CD14-positive monocyte (primary cell): ENCODE measurements around the gene SLC26A1. TPM values are rescaled to one million over a fixed set of nuclear protein-coding genes. Genes with fewer than 3 reads are reported as not detected.

Source experiments
- DNase-seq, 3 donors: peaks; one replicate each; pipeline ENCODE4 v3.0.0-alpha.2; 2011 to 2022
- H2AFZ ChIP-seq: 2 replicates; pipeline ENCODE4 v1.6.0; 2012; ENCODE audit warnings: mild to moderate bottlenecking, low read depth, low read length, inconsistent platforms; ENCODE audit not compliant: insufficient read depth, poor library complexity, severe bottlenecking
- H3K27ac ChIP-seq, 2 donors: 1 replicate in 1 of 2; 2 replicates in 1 of 2; pipeline ENCODE4 v1.5.1; 2012 to 2013; ENCODE audit warnings: low read length in 2 of 2, control low read depth in 1 of 2, inconsistent platforms in 1 of 2, low read depth in 1 of 2, mild to moderate bottlenecking in 1 of 2
- H3K27me3 ChIP-seq, 2 donors: one replicate each; pipeline versions ENCODE4 v1.6.0 to v1.6.1; 2011 to 2013; ENCODE audit warnings: low read length in 2 of 2; ENCODE audit not compliant: control insufficient read depth in 2 of 2, insufficient read depth in 2 of 2
- H3K36me3 ChIP-seq, 2 donors: replicated peaks in 1 of 2; 1 replicate in 1 of 2; 2 replicates in 1 of 2; pipeline versions ENCODE4 v1.5.1 to v1.6.1; 2012 to 2013; ENCODE audit warnings: low read length in 2 of 2, control low read depth in 1 of 2, inconsistent platforms in 1 of 2, mild to moderate bottlenecking in 1 of 2; ENCODE audit not compliant: insufficient read depth in 2 of 2, control insufficient read depth in 1 of 2
- H3K4me1 ChIP-seq, 2 donors: 1 replicate in 1 of 2; 2 replicates in 1 of 2; pipeline versions ENCODE4 v1.5.1 to v1.6.1; 2012 to 2013; ENCODE audit warnings: low read length in 2 of 2, control low read depth in 1 of 2, inconsistent platforms in 1 of 2, mild to moderate bottlenecking in 1 of 2, moderate library complexity in 1 of 2; ENCODE audit not compliant: insufficient read depth in 2 of 2, control insufficient read depth in 1 of 2
- H3K4me2 ChIP-seq: replicated peaks from 2 replicates; pipeline ENCODE3; 2012; ENCODE audit warnings: low read length, moderate library complexity, mild to moderate bottlenecking; ENCODE audit not compliant: poor library complexity, severe bottlenecking; ENCODE audit errors: extremely low read depth
- H3K4me3 ChIP-seq, 3 experiments: fragments of 200-600 bp in 1 of 3; sonication (generic) in 1 of 3; replicated peaks in 1 of 3; 1 replicate in 2 of 3; 2 replicates in 1 of 3; pipeline ENCODE4 v1.5.1; 2011 to 2013; ENCODE audit warnings: low read length in 3 of 3, mild to moderate bottlenecking in 3 of 3, control low read depth in 2 of 3, low read depth in 2 of 3, inconsistent platforms in 1 of 3, moderate library complexity in 1 of 3
- H3K79me2 ChIP-seq: 2 replicates; pipeline ENCODE4 v1.6.0; 2012; ENCODE audit warnings: mild to moderate bottlenecking, control low read depth, inconsistent platforms, low read length, moderate library complexity; ENCODE audit not compliant: insufficient read depth
- H3K9ac ChIP-seq: 2 replicates; pipeline ENCODE4 v1.6.0; 2017; ENCODE audit warnings: low read length, mild to moderate bottlenecking; ENCODE audit not compliant: insufficient read depth, poor library complexity, severe bottlenecking
- H3K9me3 ChIP-seq, 2 donors: replicated peaks in 1 of 2; 1 replicate in 1 of 2; 2 replicates in 1 of 2; pipeline versions ENCODE4 v1.5.1 to v1.6.1; 2012 to 2013; ENCODE audit warnings: low read length in 2 of 2, control low read depth in 1 of 2; ENCODE audit not compliant: control insufficient read depth in 1 of 2, insufficient read depth in 1 of 2
- H4K20me1 ChIP-seq: 2 replicates; pipeline ENCODE4 v1.6.0; 2012; ENCODE audit warnings: mild to moderate bottlenecking, low read length, control low read depth, moderate library complexity; ENCODE audit not compliant: insufficient read depth
- H3K27ac Mint-ChIP-seq, 7 donors: one replicate each; pipeline ENCODE4 v1.8.0; 2020; ENCODE audit warnings: mild to moderate bottlenecking in 7 of 7, mixed read lengths in 7 of 7, moderate library complexity in 6 of 7, inconsistent platforms in 2 of 7
- H3K27me3 Mint-ChIP-seq, 3 donors: one replicate each; pipeline ENCODE4 v1.8.0; 2021 to 2022; ENCODE audit warnings: low read depth in 3 of 3, mild to moderate bottlenecking in 3 of 3, mixed read lengths in 3 of 3, moderate library complexity in 3 of 3, inconsistent platforms in 1 of 3
- H3K36me3 Mint-ChIP-seq, 2 donors: one replicate each; pipeline ENCODE4 v1.8.0; 2020; ENCODE audit warnings: mixed read lengths in 2 of 2, inconsistent platforms in 1 of 2, mild to moderate bottlenecking in 1 of 2
- H3K4me1 Mint-ChIP-seq: one replicate; pipeline ENCODE4 v1.8.0; 2020; ENCODE audit warnings: mild to moderate bottlenecking, mixed read lengths
- H3K4me3 Mint-ChIP-seq, 2 donors: one replicate each; pipeline ENCODE4 v1.8.0; 2020; ENCODE audit warnings: mild to moderate bottlenecking in 2 of 2, mixed read lengths in 2 of 2, moderate library complexity in 1 of 2
- H3K9me3 Mint-ChIP-seq, 7 donors: one replicate each; pipeline ENCODE4 v1.8.0; 2020 to 2022; ENCODE audit warnings: mixed read lengths in 7 of 7, mild to moderate bottlenecking in 6 of 7, moderate library complexity in 6 of 7, inconsistent platforms in 2 of 7
- CTCF ChIP-seq: fragments of 200-600 bp; IDR thresholded peaks from one replicate; pipeline ENCODE4 v1.8.0; 2022; ENCODE audit warnings: antibody characterized with exemption, mild to moderate bottlenecking
- WGBS: methylation state at CpG from one replicate; pipeline ENCODE4 v1.1.5; 2013; ENCODE audit warnings: missing lambda C conversion rate; ENCODE audit not compliant: insufficient coverage; 5-methylcytosine and 5-hydroxymethylcytosine counted together
- intact Hi-C, 2 donors: fragments of 100-400 bp; cut with micrococcal nuclease; formaldehyde crosslinking; loops; one replicate each; pipeline versions ENCODE4 v1.15.0 to v1.15.1; 2023
- polyA plus RNA-seq, 3 donors: library from polyadenylated mRNA; depleted of rRNA in 1 of 3; unstranded in 2 of 3; stranded (reverse) in 1 of 3; fragments of 300-500 nt in 2 of 3; fragments of >200 nt in 1 of 3; fragmentation: Illumina TruSeq in 2 of 3; gene quantifications; 1 replicate in 2 of 3; 2 replicates in 1 of 3; pipeline ENCODE4 v1.2.3, GENCODE V29; 2012 to 2021

Gene SLC26A1
- polyA plus RNA-seq, 3 donors: 0.16 to 0.37 (median 0.18) TPM

- H3K36me3 Mint-ChIP-seq: peaks cover 44 to 70% of the 10 kb centered on the region in 2 donors
- H3K79me2 ChIP-seq: no peaks in the 10 kb centered on the region
- peaks cover 42 to 68% of the 10 kb centered on the region in 2 donors for H3K36me3 ChIP-seq
- no peak for TF ChIP-seq CTCF
- WGBS: 95% methylated on average over 28 of the region's 28 CpGs
- no peak for DNase-seq
- no peak overlapping the region for H3K4me3 ChIP-seq
- intact Hi-C loops: no loop called here
- H3K27ac Mint-ChIP-seq: peak overlapping the region in 1 of 7 donors; percentile 66
- H3K27me3 ChIP-seq: no peaks in the 10 kb centered on the region
- H3K9me3 ChIP-seq: no peaks in the 10 kb centered on the region
- H3K4me2 ChIP-seq: no peak overlapping the region
- no peaks in the 10 kb centered on the region for H3K4me1 Mint-ChIP-seq
- H3K4me3 Mint-ChIP-seq: no peak overlapping the region
- H3K27ac ChIP-seq: no peak overlapping the region
- H3K27me3 Mint-ChIP-seq: no peaks in the 10 kb centered on the region
- H3K9ac ChIP-seq: no peak overlapping the region
- H3K4me1 ChIP-seq: no peaks in the 10 kb centered on the region
- peaks cover 16% of the 10 kb centered on the region for H4K20me1 ChIP-seq
- H3K9me3 Mint-ChIP-seq: peaks cover 0 to 6% (median 0%) of the 10 kb centered on the region in 7 donors
- H2AFZ ChIP-seq: no peak overlapping the region
Measured at GRCh38 chr4:952881-953573, 40.2 kb downstream of the SLC26A1 start.

- H3K9ac ChIP-seq: no peak overlapping the region
- H4K20me1 ChIP-seq: peaks cover 28% of the 10 kb centered on the region
- TF ChIP-seq CTCF: no peak
- H3K9me3 ChIP-seq: no peaks in the 10 kb centered on the region
- Mint-ChIP-seq H3K4me3 (no peak overlapping the region), H3K27ac (peak overlapping the region in 1 of 7 donors; percentile 36), H3K9me3 (peaks cover 0 to 6% (median 0%) of the 10 kb centered on the region in 7 donors), H3K27me3 (peaks cover 0 to 7% (median 2%) of the 10 kb centered on the region in 3 donors), H3K4me1 (no peaks in the 10 kb centered on the region), H3K36me3 (peaks cover 35 to 62% of the 10 kb centered on the region in 2 donors)
- no peak overlapping the region for H2AFZ ChIP-seq
- intact Hi-C loops: no loop called here
- no peak overlapping the region for H3K27ac ChIP-seq
- H3K4me2 ChIP-seq: no peak overlapping the region
- 96% methylated on average over 17 of the region's 23 CpGs for WGBS
- no peaks in the 10 kb centered on the region for H3K79me2 ChIP-seq
- H3K36me3 ChIP-seq: peaks cover 32 to 58% of the 10 kb centered on the region in 2 donors
- DNase-seq: no peak
- no peaks in the 10 kb centered on the region for H3K4me1 ChIP-seq
- H3K27me3 ChIP-seq: no peaks in the 10 kb centered on the region
- H3K4me3 ChIP-seq: no peak overlapping the region
Measured at GRCh38 chr4:951594-952468, 41.4 kb downstream of the SLC26A1 start.
